Activated CD8-positive, alpha-beta memory T cell treated with anti-CD3 and anti-CD28 coated beads, Interleukin-2, amount 50 U/mL, for 48 hours (primary cell): ENCODE data around the gene LRRC14B.
"Not testable (repeated sequence)": the region's sequence is repeated elsewhere in the genome, so short reads cannot be mapped to it uniquely, and the experiment has no call there.

Experiments used
- DNase-seq: peaks from one replicate; pipeline ENCODE4 v3.0.0-alpha.2; 2020

The LRRC14B gene

GRCh38 chr5:208449-209114 is 17.3 kb downstream of the LRRC14B start:
- no peak for DNase-seq

GRCh38 chr5:213803-214395 is 22.6 kb downstream of the LRRC14B start:
- no peak for DNase-seq

GRCh38 chr5:215256-215655 is 24.0 kb downstream of the LRRC14B start:
- not testable (repeated sequence) for DNase-seq

- not testable (repeated sequence) for DNase-seq
Measured at GRCh38 chr5:216076-216475, 24.8 kb downstream of the LRRC14B start.

- DNase-seq, result peak; percentile 100
Measured at GRCh38 chr5:217494-218456, 26.5 kb downstream of the LRRC14B start, which contains the start of the genes CCDC127 and SDHA. TSS of gene CCDC127 (minus strand) at chr5:218153. CDS start at chr5:216849, 1,304 bp downstream. TSS of gene SDHA (plus strand) at chr5:218320. CDS start at chr5:218356, 36 bp downstream.

GRCh38 chr5:218457-219291 is 27.4 kb downstream of the LRRC14B start:
- DNase-seq, result peak; percentile 67

- DNase-seq, result peak; percentile 56
Measured at GRCh38 chr5:219460-219863, 28.2 kb downstream of the LRRC14B start.

- DNase-seq, result no peak
Measured at GRCh38 chr5:219991-220390, 28.7 kb downstream of the LRRC14B start.

- peak; percentile 39 for DNase-seq
Measured at GRCh38 chr5:222951-223715, 31.8 kb downstream of the LRRC14B start.

- DNase-seq, result peak; percentile 33
Measured at GRCh38 chr5:223791-224190, 32.5 kb downstream of the LRRC14B start.

- peak; percentile 30 for DNase-seq
Measured at GRCh38 chr5:225334-225733, 34.0 kb downstream of the LRRC14B start.

- peak; percentile 18 for DNase-seq
Measured at GRCh38 chr5:227375-227774, 36.1 kb downstream of the LRRC14B start.

- DNase-seq, result no peak
Measured at GRCh38 chr5:228886-229285, 37.6 kb downstream of the LRRC14B start.

GRCh38 chr5:230711-231110 is 39.4 kb downstream of the LRRC14B start:
- no peak for DNase-seq

GRCh38 chr5:231661-232060 is 40.4 kb downstream of the LRRC14B start:
- peak; percentile 51 for DNase-seq

- DNase-seq, result peak; percentile 10
Measured at GRCh38 chr5:233426-233825, 42.1 kb downstream of the LRRC14B start.

- DNase-seq, result no peak
Measured at GRCh38 chr5:234450-234849, 43.2 kb downstream of the LRRC14B start.

- peak; percentile 17 for DNase-seq
Measured at GRCh38 chr5:235527-235926, 44.2 kb downstream of the LRRC14B start.

GRCh38 chr5:237931-238330 is 46.6 kb downstream of the LRRC14B start:
- peak; percentile 22 for DNase-seq

- DNase-seq, result not testable (repeated sequence)
Measured at GRCh38 chr5:240550-240949, 49.3 kb downstream of the LRRC14B start.

- DNase-seq, result not testable (repeated sequence)
Measured at GRCh38 chr5:241045-241669, 49.9 kb downstream of the LRRC14B start.
